AG20443 (cell line): Measurements from ENCODE around the gene MDFIC.

ENCODE experiments used
- DNase-seq: peaks from one replicate; pipeline ENCODE4 v3.0.0; 2012; ENCODE audit warnings: low spot score, mixed read lengths

Gene MDFIC

DNA sequence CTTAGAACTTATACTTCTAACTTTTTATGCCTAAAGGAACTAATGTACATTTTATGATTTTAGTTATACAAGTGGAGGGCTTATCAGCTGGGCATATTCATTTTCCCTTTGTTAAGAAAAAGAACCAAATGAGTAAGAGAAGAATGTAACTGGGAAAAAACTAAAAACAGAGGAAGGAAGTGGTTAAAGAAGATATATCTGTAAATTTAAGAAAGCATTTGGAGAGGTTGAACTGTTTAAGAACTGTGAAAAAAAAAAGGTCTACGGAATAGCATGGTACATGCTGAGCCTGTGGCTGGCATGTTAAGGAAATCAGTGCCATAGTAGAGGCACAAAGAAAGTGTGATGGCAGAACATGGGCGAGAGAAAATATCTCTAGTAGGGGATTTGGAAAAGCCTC is 6.2 kb downstream of the MDFIC start:
- DNase-seq = no peak

DNA sequence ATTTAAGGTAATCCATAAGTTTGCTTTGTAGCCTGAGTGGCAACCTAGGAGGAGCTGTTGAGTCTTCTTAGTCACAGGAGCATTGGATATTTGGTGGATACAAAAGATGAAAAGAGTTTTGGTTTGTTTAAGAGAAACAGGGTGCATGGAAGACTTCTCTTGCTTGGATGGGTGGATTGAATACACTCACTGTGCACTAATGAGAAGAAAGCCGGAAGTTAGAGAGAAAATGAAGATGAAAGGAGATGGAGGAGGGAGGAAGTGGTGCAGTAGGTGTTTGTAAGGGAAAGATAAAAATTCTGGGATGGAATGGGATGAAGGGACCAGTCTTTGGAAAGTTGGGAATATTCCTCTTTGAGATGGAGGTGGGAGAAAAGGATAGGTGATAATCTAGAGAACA is 7.7 kb downstream of the MDFIC start:
- DNase-seq = no peak

DNA sequence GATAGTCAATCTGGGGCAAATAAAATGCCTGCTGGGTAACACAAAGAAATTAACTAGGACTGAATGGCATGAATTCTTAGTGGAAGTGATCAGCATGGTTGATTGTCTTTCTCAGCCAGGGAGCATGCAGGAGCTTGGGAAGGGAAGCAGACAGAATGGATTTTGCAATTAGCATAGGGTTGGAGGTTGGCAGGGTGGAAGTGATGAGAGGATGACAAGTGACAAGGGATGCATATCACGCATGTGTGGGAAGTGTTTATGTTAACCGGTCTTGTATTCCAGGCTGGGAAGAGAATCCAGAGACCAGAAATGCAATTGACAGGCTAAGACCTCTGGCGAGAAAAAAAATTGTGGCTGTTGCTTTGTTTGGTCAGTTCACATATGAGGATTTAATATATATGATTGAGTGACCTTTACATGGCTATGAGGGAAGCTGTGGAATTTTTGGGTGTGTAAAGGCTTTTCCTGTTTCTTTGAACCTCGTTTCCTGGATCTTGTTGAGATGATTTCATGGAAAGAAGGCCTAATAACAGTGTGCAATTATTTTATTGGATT is 8.3 kb downstream of the MDFIC start:
- DNase-seq = peak; percentile 7

DNA sequence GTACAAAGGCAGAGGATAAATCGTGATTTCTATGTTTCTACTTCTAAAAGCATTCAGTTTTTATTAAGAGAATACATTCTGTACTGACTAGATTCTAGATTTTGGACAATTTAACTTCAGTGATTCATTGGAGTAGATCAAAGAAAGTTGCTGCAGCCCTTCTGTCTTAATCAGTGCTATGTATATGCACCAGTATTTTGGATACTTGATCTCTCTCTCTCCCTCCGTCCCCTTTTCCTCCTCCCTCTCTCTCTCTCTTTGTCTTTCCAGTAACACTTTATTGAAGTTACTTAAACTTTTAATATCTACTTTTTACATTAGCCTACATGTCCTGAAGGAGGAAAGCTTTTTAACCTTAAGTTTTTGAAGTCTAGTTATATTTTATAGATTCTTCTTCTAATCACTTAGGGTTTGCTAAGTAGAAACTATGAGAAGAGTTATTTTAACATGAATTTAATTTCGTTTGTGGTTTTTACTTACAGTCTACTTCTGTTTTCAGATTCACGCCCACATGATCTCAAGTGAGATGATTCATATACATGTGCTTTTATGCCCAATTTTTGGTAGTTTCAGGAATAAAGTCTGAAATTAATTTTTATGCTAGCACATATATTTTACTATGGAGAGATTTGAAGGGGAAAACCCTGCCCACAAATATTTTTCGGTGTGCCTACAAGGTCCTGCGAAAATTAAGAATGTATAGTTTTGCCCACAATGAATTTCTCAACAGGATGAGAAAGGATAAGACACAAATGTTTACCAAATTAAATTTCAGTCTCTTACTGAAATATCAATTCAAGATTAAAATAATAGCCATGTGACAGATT is 9.1 kb downstream of the MDFIC start:
- peak; percentile 13 for DNase-seq

DNA sequence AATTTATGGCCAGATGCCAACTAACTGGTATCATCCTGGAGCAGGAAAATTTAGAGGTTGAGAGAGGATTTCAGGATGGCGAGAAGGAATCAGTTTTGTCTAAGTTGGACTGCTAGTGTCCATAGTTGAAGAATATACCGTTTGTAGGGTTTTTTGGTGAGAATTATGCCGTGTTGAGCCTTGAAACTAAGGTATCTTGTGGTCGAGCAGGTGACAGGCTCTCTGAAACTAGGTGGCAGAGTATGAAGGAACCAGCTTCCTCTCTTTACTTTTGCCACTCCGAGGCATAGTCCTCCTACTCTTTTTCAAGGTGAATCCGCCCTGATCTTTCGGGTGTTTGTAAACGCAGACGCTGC is 9.7 kb downstream of the MDFIC start:
- no peak for DNase-seq

DNA sequence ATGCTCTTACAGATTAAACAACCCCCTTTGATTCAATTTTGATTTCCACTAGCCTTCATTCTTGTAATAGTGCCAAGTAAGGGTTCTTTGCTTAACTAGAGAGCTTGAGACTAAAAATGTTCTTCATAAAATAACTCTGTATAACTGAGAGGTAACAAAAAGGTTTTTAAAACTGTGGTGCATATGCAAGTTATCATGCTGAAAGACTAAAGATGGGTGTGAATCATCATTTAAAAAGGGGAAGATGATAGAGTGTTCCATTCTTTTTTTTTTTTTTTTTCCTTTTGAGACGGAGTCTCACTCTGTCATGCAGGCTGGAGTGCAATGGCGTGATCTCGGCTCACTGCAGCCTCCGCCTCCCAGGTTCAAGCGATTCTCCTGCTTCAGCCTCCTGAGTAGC is 11.1 kb downstream of the MDFIC start:
- no peak for DNase-seq

DNA sequence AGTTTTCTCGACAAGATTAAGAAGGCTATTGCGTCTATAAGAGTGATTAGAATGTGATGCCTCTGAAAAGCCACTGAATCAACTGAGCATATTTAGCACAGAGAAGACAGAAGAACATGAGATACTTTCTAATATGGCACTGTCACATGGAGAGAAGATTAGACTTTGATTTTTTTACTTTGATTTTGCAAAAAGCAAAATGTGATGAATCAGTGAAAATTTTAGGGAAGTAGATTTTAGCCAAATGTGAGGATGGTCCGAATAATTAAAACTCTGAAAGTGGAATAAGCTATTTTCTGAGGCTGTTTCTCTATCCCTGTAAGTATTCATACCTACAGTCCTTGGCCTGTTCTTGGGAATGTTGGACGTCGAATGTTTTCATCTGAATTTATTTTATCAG is 11.8 kb downstream of the MDFIC start:
- no peak for DNase-seq

DNA sequence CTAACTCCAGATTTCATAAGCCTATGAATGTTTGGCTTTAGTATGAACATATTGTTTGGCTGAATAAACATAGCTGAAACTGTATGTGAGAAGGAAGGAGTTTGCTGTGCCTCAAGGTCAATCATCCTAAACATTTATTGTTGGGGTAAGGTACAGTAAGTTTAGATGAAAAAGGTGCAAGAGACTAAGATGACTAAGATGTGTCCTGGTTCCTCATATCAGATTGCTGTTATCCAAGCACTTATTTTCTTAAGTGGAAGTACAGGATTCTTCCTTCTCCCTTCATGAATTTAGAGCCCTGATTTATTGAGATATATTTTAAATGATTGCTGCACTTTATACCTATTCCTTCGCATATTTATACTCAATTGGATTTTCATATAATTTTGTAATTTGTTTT is 12.2 kb downstream of the MDFIC start:
- no peak for DNase-seq

DNA sequence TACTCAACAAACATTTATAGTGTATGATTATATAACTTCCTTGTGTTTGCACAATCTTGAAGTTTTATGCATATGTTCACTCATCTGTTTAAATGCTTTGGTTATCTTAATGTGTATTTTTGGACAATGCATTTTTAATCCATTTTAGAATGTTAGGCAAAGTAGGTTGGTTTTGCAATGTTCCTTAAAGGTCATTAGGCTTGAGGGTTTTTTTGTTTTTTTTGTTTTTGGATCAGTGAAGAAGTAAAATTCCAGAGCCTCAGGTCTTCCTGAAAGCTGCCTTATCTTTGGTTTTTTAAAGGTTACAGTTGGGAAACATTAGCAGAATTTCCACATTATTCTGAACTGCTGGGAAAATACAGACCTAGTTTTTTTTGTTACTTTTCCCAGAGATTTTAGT is 12.8 kb downstream of the MDFIC start:
- no peak for DNase-seq

DNA sequence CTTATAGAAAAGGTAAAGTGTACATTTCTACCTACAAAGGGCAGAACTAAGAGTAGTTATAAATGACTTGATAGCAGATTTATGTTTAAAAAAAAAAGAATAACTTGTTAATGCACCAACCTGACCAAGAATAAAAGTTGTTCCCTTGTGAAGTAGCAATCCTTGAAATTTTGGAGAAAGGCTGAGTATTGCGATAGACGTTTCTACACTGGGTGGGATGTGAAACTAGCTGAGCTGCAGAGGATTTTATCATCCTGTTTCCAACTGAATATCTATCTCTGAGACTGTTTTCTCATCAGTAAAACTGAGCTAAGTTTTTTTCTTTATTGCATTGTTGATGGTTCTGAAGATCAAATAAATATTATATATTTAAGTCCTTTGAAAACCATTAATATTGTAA is 14.6 kb downstream of the MDFIC start:
- no peak for DNase-seq

DNA sequence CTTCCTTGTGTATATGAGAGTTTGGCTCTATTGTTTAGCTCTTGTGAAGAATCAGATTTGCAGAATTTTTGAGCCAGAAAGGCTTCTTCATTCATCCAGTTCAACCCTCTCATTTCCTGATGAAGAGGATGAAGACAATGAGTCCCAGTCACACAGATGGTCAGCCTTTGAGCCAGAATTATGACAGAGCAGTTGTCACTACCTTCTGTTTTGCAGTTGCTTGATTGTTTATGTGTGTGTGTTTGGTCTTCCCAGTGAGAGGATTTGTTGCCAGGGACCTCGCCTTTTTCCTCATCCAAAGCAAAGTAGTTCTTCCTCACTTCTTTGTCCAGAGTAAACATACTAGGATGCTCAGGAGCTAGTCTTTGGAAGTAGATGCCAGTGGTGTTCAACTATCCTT is 15.6 kb downstream of the MDFIC start:
- no peak for DNase-seq

DNA sequence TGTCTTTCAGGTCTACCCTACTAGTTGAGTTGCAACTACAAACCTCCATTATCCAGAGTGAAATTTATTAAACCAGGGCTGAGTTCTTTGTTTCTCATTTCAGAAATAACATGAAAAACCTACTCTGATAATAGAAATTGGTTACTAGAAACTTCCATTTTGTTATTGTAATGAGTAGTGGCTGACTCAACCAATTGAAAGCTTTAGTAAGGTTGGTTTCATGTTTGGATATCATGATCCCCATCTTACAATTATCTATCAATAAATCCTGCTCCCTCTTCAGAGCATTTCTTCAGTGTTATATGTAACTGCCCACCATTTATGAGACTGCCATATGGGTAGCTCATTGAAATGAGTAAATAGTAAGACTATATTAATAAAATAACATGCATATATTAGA is 16.9 kb downstream of the MDFIC start:
- DNase-seq = no peak

DNA sequence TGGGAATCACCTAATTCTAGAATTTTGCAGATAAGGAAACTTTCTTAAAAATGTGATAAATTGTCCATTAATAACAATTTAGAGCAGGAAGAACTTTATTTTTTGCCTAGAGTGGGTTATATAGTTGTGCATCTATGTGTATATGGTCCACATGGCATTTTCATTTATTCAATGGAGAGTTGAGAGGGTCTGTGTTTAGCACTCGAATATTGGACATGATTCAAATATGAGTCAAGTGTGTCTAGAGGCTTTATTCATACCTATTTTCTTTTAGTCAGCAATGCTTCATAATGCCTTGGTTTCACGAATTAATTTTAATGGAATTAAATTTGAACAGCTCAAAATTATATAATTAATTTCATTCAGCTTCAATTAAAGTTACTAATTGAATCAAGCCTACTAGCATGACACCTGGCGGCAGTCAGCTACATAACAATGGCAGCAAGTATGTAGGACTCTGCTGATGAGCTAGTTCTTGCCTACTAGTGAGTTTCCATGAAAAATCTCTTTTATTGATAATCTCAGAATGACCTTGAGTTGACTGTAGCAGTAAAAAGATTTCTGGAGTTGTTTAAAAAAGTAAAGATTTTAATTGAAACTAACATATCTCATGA is 17.7 kb downstream of the MDFIC start:
- no peak for DNase-seq

DNA sequence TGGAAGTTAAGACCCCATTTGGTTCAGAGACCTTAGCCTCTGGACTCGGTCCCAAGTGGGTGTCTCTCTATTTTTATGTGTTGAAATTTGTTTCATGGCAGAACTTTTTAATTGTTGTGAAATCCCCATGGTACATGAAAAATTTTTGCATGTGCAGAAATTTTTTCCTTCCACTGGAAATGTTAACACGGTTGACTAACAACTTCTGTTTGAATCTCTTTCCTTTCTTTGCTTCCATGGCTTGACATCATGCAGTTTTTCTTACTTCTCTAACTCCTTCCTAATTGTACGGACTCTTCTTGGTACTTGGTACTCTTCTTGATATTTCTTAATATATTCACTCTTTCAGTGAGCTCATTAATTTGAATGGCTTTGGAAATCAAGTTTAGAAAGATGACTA is 18.3 kb downstream of the MDFIC start:
- no peak for DNase-seq

DNA sequence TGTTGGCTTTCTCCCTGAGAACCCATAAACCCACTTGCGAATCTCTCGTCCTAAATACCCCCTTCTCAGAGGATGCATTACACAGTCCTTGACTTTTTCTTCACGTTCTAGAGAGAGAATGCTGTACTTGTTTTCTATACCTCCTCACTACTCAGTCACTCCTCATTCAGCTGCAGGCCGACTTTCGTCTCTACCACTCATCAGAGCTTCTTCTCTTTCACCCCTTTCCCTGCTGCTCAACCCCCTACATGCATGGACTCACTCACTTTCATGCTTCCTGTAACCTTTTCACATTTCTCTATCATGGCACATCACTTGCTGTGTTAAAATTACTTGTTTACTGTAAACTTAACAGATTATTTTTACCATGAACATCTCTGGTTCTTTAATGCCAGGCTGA is 19.8 kb downstream of the MDFIC start:
- no peak for DNase-seq

DNA sequence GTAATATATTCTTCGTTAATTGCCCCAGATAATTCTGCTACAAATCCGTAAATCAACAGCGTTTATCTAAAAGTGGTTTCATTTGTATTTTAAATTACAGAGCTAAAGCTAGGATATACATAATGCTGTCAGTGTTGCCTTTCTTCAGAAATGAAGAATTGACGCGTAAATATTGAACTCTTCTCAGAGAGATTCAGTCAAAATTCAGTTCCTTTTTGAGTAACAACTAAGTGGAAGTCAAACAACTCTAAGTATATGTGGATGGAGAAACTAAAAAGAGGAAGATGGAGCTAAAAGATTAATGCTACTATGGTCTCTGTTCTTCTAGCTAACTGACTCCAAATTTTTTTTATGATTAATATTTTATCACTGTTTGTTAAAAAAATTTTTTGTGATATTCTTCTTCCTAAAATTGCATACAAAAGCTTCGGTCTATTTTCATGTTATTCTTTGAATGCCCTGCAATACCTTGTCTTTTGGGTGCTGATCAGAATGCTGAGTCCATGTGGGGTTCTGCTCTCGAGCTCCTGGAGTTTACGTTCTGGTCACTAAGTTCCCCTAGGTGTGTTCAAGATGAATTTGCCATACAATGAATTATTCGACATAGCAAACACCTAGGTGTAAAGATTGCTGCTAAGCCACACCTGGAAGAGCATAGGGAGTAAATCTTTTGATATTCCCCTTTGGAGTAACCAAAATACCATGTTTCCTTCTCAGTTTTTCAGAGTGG is 20.7 kb downstream of the MDFIC start:
- DNase-seq = no peak

DNA sequence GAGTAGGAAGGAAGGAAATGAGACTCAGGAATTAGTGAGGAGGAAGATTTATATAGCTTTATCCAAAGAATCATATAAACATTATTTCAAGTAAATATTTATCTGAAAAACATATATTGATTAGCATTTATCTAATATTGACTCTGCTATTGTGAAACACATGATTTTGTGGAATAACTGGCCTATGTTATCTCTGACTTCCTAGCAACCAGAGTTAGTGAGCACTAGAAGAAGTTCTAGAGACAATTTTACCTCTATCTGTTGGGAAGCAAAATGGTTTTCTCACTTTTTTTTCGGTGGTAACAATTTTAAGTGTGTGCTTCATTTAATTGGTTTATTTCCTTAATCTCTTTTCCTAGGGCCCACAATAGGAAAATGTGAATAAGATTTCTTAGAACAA is 21.6 kb downstream of the MDFIC start:
- no peak for DNase-seq

DNA sequence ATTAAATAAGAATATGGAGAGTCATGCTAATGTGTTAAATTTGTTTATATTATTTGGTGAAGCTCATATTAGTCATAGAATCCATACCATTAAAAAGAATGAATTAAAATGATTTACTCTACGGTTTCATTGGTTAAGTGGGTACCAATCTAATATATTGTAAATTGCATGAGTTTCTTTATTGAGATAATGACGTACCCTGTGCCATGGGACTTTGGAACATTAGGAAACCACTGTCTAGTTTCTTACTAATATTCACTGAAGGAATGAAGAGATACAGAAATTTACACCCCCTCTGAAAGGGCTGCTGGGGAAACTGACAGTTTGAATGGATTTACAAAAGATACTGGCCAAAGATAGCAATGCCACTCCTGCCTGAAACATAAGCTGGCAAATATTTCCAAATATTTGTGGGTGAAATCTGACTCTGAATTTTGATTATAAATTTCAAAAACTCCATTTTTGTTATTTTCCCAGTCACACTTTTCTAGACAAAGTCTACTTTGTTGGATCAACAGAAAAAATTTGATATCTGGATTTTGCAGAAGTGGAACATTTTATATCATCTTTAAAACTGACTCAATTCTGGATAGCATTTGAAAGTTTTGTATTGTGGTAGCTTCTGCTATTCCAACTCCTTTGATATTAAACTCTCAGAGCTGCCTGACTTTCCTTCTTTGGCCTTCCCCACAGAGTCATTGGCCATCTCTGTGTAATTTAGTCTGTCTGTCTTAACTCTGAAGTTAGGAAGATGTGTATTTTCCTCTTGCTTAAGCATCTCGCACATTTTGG is 22.3 kb downstream of the MDFIC start:
- no peak for DNase-seq

DNA sequence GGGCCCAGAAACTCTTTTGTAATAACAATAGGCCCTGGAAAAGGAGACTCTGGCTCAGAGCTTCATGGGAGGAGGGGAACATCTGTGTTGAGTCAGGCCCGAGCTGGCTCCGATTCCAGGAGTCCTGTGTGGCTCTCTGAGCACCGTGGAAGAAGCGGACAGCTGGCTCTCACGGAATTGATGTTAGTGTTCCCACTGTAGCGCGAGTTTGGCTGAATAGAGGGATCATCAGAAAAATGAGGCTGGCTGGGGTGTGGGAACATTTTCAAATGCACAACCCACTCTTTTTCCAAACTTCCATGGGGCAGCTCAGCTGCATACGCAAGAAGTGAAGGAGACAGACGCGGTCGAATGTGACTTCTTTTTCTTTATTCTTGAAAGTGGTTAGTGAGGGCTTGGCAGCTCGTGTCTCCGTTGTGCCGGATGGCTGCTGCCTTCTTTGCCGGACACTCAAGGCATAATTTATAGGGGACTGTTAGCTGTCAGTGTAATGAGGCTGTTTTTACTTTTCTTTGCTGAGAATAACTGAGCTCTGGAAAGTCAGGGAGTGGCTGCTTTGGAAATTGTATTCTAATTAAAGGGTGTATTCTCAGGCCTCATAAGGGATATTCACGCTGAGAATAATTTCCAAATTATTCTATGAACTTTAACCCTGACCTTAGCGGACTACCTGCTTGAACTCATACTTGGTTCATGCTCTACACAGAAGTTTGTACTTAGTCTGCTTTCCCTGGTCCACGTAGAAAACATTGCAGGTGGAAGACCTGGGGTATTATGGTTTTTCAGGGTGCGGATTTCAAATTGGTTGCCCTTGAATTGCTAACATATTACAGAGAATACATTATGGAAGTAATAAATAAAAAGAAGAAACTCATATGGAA is 23.1 kb downstream of the MDFIC start:
- DNase-seq = peak; percentile 93

DNA sequence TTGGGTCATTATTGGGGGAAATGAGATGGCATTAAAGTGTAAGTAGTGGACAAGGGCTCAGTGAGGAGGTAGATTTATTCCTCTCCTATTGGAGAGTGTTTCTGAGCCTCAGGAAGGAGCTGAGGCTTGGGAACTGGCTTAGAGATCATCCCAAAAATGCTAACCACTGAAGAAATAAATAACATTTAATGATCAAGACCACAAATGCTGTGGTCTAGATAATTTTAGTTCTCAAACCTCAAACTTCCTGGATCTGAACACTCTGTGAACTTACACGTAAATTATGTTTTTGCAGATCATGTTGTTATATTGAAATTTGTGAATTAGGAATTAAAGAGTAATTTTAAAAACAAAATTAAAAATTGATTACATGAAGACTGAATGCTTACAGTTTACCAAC is 27.3 kb downstream of the MDFIC start:
- peak; percentile 24 for DNase-seq

DNA sequence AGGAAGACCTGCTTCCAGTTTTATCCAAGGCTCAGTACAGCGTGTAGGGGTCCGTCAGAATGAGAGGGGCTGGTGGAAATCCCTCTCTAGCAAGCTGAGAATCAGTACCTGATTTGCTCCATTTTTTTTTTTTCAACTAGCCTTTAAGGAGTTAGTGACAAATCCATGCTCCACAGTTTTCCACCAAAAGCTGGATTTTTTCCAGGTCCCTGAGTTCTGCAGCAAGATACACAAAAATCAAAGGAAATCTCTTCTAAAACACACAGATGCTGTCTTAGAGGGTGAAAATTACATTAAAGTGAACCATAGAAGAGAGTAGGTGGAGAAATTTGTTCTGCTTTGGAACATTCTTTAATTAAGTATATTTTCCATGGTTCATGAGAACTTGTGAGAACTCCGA is 30.4 kb downstream of the MDFIC start:
- no peak for DNase-seq
